BLaER1 (cell line): ENCODE data around the gene MCCD1.

Source experiments
- H3K27ac ChIP-seq: shearing (Covaris generic); formaldehyde crosslinking; 2 replicates; pipeline ENCODE4 v1.8.1; 2022
- H3K27me3 ChIP-seq: shearing (Covaris generic); formaldehyde crosslinking; 2 replicates; pipeline ENCODE4 v1.8.1; 2022
- H3K36me3 ChIP-seq: shearing (Covaris generic); formaldehyde crosslinking; 2 replicates; pipeline ENCODE4 v1.8.1; 2022
- H3K4me1 ChIP-seq: shearing (Covaris generic); formaldehyde crosslinking; 2 replicates; pipeline ENCODE4 v1.8.1; 2022
- H3K4me2 ChIP-seq: shearing (Covaris generic); formaldehyde crosslinking; 2 replicates; pipeline ENCODE4 v1.8.1; 2022
- H3K4me3 ChIP-seq: shearing (Covaris generic); formaldehyde crosslinking; 2 replicates; pipeline ENCODE4 v1.8.1; 2022
- H3K9ac ChIP-seq: shearing (Covaris generic); formaldehyde crosslinking; 2 replicates; pipeline ENCODE4 v1.8.1; 2022
- H3K9me3 ChIP-seq: shearing (Covaris generic); formaldehyde crosslinking; 2 replicates; pipeline ENCODE4 v1.8.1; 2022
- H4K20me1 ChIP-seq: shearing (Covaris generic); formaldehyde crosslinking; 2 replicates; pipeline ENCODE4 v1.8.1; 2022
- Cebpa-rat ChIP-seq: shearing (Covaris generic); IDR thresholded peaks from 2 replicates; pipeline ENCODE4 v1.8.1; 2022

MCCD1 gene

DNA sequence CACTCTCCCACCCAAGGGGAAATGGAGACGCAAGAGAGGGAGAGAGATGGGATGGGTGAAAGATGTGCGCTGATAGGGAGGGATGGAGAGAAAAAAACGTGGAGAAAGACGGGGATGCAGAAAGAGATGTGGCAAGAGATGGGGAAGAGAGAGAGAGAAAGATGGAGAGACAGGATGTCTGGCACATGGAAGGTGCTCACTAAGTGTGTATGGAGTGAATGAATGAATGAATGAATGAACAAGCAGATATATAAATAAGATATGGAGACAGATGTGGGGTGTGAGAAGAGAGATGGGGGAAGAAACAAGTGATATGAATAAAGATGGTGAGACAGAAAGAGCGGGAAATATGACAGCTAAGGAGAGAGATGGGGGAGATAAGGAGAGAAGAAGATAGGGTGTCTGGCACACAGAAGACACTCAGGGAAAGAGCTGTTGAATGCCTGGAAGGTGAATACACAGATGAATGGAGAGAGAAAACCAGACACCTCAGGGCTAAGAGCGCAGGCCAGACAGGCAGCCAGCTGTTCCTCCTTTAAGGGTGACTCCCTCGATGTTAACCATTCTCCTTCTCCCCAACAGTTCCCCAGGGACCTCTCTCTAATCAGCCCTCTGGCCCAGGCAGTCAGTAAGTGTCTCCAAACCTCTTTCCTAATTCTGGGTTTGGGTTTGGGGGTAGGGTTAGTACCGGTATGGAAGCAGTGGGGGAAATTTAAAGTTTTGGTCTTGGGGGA, 47.4 kb downstream of the MCCD1 start:
- Histone ChIP-seq H3K9ac (peak overlapping the region; percentile 87), H3K27ac (peak overlapping the region; percentile 94), H3K4me2 (peak overlapping the region; percentile 98), H4K20me1 (0 out of 2 replicates have a peak, but pooled peaks cover 7% of the 10 kb centered on the region), H3K36me3 (peaks cover 25% of the 10 kb centered on the region), H3K4me1 (peaks cover 96% of the 10 kb centered on the region), H3K9me3 (no peaks in the 10 kb centered on the region), H3K27me3 (no peaks in the 10 kb centered on the region), H3K4me3 (peak overlapping the region; percentile 74)
- no peak for TF ChIP-seq Cebpa-rat

- peak overlapping the region; percentile 74 for H3K4me3 ChIP-seq
- H3K36me3 ChIP-seq = peaks cover 25% of the 10 kb centered on the region
- H3K27me3 ChIP-seq = no peaks in the 10 kb centered on the region
- peak overlapping the region; percentile 62 for H3K27ac ChIP-seq
- 0 out of 2 replicates have a peak, but pooled peaks cover 7% of the 10 kb centered on the region for H4K20me1 ChIP-seq
- peak overlapping the region; percentile 87; the same call in 1 of the 2 replicates for H3K9ac ChIP-seq
- H3K9me3 ChIP-seq = no peaks in the 10 kb centered on the region
- peak overlapping the region; percentile 98 for H3K4me2 ChIP-seq
- no peak for TF ChIP-seq Cebpa-rat
- H3K4me1 ChIP-seq = peaks cover 94% of the 10 kb centered on the region
Observed at GRCh38 chr6:31576897-31577578, 48.3 kb downstream of the MCCD1 start.

DNA sequence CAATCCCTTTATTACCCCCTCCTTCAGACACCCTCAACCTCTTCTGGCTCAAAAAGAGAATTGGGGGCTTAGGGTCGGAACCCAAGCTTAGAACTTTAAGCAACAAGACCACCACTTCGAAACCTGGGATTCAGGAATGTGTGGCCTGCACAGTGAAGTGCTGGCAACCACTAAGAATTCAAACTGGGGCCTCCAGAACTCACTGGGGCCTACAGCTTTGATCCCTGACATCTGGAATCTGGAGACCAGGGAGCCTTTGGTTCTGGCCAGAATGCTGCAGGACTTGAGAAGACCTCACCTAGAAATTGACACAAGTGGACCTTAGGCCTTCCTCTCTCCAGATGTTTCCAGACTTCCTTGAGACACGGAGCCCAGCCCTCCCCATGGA, 48.8 kb downstream of the MCCD1 start:
- TF ChIP-seq Cebpa-rat = no peak
- Histone ChIP-seq H4K20me1 (0 out of 2 replicates have a peak, but pooled peaks cover 7% of the 10 kb centered on the region), H3K4me2 (peak overlapping the region; percentile 98), H3K9ac (no peak overlapping the region), H3K9me3 (no peaks in the 10 kb centered on the region), H3K27ac (0 out of 2 replicates have a peak overlapping the region, but pooled peaks have one; percentile 62), H3K36me3 (peaks cover 25% of the 10 kb centered on the region), H3K4me1 (peaks cover 94% of the 10 kb centered on the region), H3K4me3 (peak overlapping the region; percentile 74), H3K27me3 (no peaks in the 10 kb centered on the region)

- no peaks in the 10 kb centered on the region for H3K27me3 ChIP-seq
Observed at GRCh38 chr6:31578184-31579118, 49.7 kb downstream of the MCCD1 start.

DNA sequence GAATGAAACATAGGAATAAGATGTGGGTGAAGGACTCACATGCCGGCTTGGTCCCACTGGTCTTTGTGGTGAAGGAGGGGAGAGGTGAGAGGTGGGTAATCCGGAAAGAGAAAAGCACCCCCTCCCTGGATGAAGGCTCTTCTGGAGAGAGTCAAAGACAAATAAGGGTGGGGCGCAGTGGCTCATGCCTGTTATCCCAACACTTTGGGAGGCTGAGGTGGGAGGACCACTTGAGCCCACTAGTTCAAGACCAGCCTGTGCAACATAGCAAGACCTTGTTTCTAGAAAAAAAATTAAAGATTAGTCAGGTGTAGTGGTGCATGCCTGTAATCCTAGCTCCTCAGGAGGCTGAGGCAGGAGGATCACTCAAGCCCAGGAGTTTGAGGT, 50.4 kb downstream of the MCCD1 start:
- Histone ChIP-seq H3K9me3 (no peaks in the 10 kb centered on the region), H3K4me3 (no peak overlapping the region), H3K27ac (no peak overlapping the region), H3K4me2 (no peak overlapping the region; the same call in 1 of the 2 replicates), H3K36me3 (peaks cover 25% of the 10 kb centered on the region), H3K27me3 (no peaks in the 10 kb centered on the region), H3K4me1 (peaks cover 92% of the 10 kb centered on the region), H3K9ac (no peak overlapping the region), H4K20me1 (0 out of 2 replicates have a peak, but pooled peaks cover 7% of the 10 kb centered on the region)
- TF ChIP-seq Cebpa-rat = no peak

More at GRCh38 chr6:31578184-31579118, 49.7 kb downstream of the MCCD1 start:
- no peak for TF ChIP-seq Cebpa-rat
- no peak overlapping the region for H3K27ac ChIP-seq
- H3K4me1 ChIP-seq = peaks cover 92% of the 10 kb centered on the region
- H4K20me1 ChIP-seq = 0 out of 2 replicates have a peak, but pooled peaks cover 7% of the 10 kb centered on the region
- peaks cover 25% of the 10 kb centered on the region for H3K36me3 ChIP-seq
- no peaks in the 10 kb centered on the region for H3K9me3 ChIP-seq
- no peak overlapping the region for H3K9ac ChIP-seq
- no peak overlapping the region for H3K4me3 ChIP-seq
- H3K4me2 ChIP-seq = peak overlapping the region; percentile 98
